Neuronal stem cell (in vitro differentiated cells): ENCODE results near the gene SLC16A3.
A peak's percentile ranks its signal among the peaks of the same experiment; 100 is the strongest.

ENCODE experiments used
- DNase-seq: peaks from one replicate; pipeline ENCODE4 v3.0.0-alpha.2; 2013; ENCODE audit warnings: low spot score
- H2AFZ ChIP-seq: one replicate; pipeline ENCODE4 v1.6.1; 2013; ENCODE audit warnings: mild to moderate bottlenecking, low read length, inconsistent platforms
- H2AK5ac ChIP-seq: 2 replicates; pipeline ENCODE4 v1.6.1; 2013; ENCODE audit warnings: low read depth, mild to moderate bottlenecking, inconsistent platforms, low read length, moderate library complexity, mixed read lengths
- H2BK120ac ChIP-seq: 2 replicates; pipeline ENCODE4 v1.6.1; 2013; ENCODE audit warnings: low read depth, mild to moderate bottlenecking, inconsistent platforms, low read length, moderate library complexity, mixed read lengths
- H2BK12ac ChIP-seq: one replicate; pipeline ENCODE4 v1.6.1; 2013; ENCODE audit warnings: low read length, inconsistent platforms
- H2BK15ac ChIP-seq: 2 replicates; pipeline ENCODE4 v1.6.1; 2013; ENCODE audit warnings: mild to moderate bottlenecking, low read length, inconsistent platforms, mixed read lengths
- H2BK5ac ChIP-seq: one replicate; pipeline ENCODE4 v1.6.1; 2013; ENCODE audit warnings: inconsistent platforms, mild to moderate bottlenecking, low read length, moderate library complexity
- H3K14ac ChIP-seq: one replicate; pipeline ENCODE4 v1.6.1; 2013; ENCODE audit warnings: low read length, inconsistent platforms
- H3K18ac ChIP-seq: 2 replicates; pipeline ENCODE4 v1.6.1; 2013; ENCODE audit warnings: low read length, inconsistent platforms
- H3K23ac ChIP-seq: 2 replicates; pipeline ENCODE4 v1.6.1; 2013; ENCODE audit warnings: low read depth, mild to moderate bottlenecking, mixed read lengths, low read length, inconsistent platforms; ENCODE audit not compliant: poor library complexity
- H3K27ac ChIP-seq: replicated peaks from 3 replicates; pipeline ENCODE4 v1.5.1; 2013; ENCODE audit warnings: low read length, inconsistent platforms
- H3K27me3 ChIP-seq, 3 experiments: 2 replicates each; pipeline ENCODE4 v1.6.1; 2013; ENCODE audit warnings: low read length in 3 of 3, mild to moderate bottlenecking in 2 of 3, inconsistent platforms in 1 of 3, low read depth in 1 of 3, mixed read lengths in 1 of 3, moderate library complexity in 1 of 3; ENCODE audit not compliant: control insufficient read depth in 3 of 3, insufficient read depth in 3 of 3
- H3K36me3 ChIP-seq, 2 donors: replicated peaks in 1 of 2; 2 replicates each; pipeline ENCODE4 v1.6.1; 2013; ENCODE audit warnings: low read length in 2 of 2; ENCODE audit not compliant: control insufficient read depth in 2 of 2, insufficient read depth in 2 of 2
- H3K4ac ChIP-seq: 2 replicates; pipeline ENCODE4 v1.6.1; 2013; ENCODE audit warnings: inconsistent platforms, mild to moderate bottlenecking, low read length, moderate library complexity
- H3K4me1 ChIP-seq, 2 donors: 1 replicate in 1 of 2; 2 replicates in 1 of 2; pipeline ENCODE4 v1.6.1; 2013; ENCODE audit warnings: low read length in 2 of 2, low read depth in 1 of 2; ENCODE audit not compliant: control insufficient read depth in 2 of 2, insufficient read depth in 1 of 2
- H3K4me2 ChIP-seq: one replicate; pipeline ENCODE4 v1.6.1; 2013; ENCODE audit warnings: mild to moderate bottlenecking, low read length, inconsistent platforms; ENCODE audit not compliant: insufficient read depth, poor library complexity, severe bottlenecking
- H3K4me3 ChIP-seq, 2 donors: 2 replicates each; pipeline ENCODE4 v1.5.1; 2013; ENCODE audit warnings: low read length in 2 of 2, mild to moderate bottlenecking in 2 of 2, inconsistent platforms in 1 of 2, moderate library complexity in 1 of 2
- H3K79me1 ChIP-seq: one replicate; pipeline ENCODE4 v1.6.1; 2013; ENCODE audit warnings: low read depth, mild to moderate bottlenecking, inconsistent platforms, low read length, moderate library complexity
- H3K9ac ChIP-seq: one replicate; pipeline ENCODE4 v1.6.1; 2013; ENCODE audit warnings: mild to moderate bottlenecking, low read depth, low read length, inconsistent platforms; ENCODE audit not compliant: poor library complexity
- H3K9me3 ChIP-seq, 2 donors: replicated peaks in 1 of 2; 2 replicates each; pipeline versions ENCODE3 to v1.6.1; 2013; ENCODE audit warnings: low read length in 2 of 2, mild to moderate bottlenecking in 2 of 2, inconsistent platforms in 1 of 2, low read depth in 1 of 2, mixed read lengths in 1 of 2, moderate library complexity in 1 of 2; ENCODE audit not compliant: control insufficient read depth in 2 of 2, insufficient read depth in 1 of 2
- H4K8ac ChIP-seq: one replicate; pipeline ENCODE4 v1.6.1; 2013; ENCODE audit warnings: low read depth, mild to moderate bottlenecking, inconsistent platforms, low read length, moderate library complexity
- H4K91ac ChIP-seq: one replicate; pipeline ENCODE4 v1.6.1; 2013; ENCODE audit warnings: low read length, low read depth, mild to moderate bottlenecking, inconsistent platforms; ENCODE audit not compliant: poor library complexity
- WGBS, 2 donors: extraction: QIAGEN DNeasy Blood & Tissue Kit; methylation state at CpG; one replicate each; pipeline ENCODE4 v1.1.7; 2013; ENCODE audit warnings: missing lambda C conversion rate in 2 of 2, mixed read lengths in 1 of 2; ENCODE audit not compliant: insufficient read length in 2 of 2, insufficient replicate concordance in 1 of 2; ENCODE audit errors: extremely low coverage in 2 of 2; 5-methylcytosine and 5-hydroxymethylcytosine counted together

Gene SLC16A3

DNA sequence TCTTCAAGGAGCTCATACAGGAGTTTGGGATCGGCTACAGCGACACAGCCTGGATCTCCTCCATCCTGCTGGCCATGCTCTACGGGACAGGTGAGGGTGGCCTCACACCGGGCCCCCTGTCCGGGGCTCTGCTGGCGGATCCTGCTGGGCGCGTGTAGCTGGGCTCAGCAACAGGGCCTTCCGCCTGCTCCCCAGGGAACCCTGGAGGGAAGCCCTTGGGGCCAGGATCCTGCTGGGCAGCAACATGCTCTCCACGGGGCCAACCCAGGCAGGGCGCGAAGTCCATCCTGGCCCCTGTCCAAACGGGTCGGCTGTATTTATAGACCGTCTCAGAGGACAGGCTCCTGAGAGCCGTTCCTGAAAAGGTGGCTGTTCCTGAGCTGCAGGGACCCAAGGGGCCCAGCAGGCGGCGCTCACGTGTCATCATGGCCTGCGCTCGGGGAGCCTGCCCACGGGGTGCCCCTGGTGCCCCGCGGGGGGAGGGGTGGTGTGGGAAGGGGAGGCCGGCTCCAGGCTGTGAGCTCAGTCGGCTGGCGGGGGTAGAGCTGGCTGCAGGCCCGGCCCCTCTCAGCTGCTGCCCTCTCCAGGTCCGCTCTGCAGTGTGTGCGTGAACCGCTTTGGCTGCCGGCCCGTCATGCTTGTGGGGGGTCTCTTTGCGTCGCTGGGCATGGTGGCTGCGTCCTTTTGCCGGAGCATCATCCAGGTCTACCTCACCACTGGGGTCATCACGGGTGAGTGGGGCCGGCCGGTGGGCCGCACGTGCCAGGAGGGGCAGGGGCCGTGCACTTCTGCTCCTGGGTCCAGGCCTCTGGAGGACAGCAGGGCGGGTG is 7.5 kb downstream of the SLC16A3 start:
- Histone ChIP-seq H3K23ac (peak overlapping the region; percentile 96), H2BK15ac (peak overlapping the region; percentile 49), H3K9me3 (no peaks in the 10 kb centered on the region), H3K79me1 (peaks cover 8% of the 10 kb centered on the region), H4K8ac (peak overlapping the region; percentile 82), H2BK5ac (peak overlapping the region; percentile 48), H3K27ac (no peak overlapping the region), H3K4me1 (peaks cover 12 to 15% of the 10 kb centered on the region in 2 donors), H3K9ac (peak overlapping the region; percentile 3), H3K4me3 (no peak overlapping the region), H3K4me2 (no peak overlapping the region), H3K4ac (no peak overlapping the region), H2BK120ac (peak overlapping the region; percentile 18), H3K18ac (peak overlapping the region; percentile 91), H3K36me3 (peaks cover 14 to 32% of the 10 kb centered on the region in 2 donors), H2AK5ac (peak overlapping the region; percentile 1), H3K14ac (no peak overlapping the region), H4K91ac (no peak overlapping the region), H2AFZ (no peak overlapping the region), H3K27me3 (peaks cover 0 to 8% (median 0%) of the 10 kb centered on the region in 3 experiments), H2BK12ac (peak overlapping the region; percentile 90)
- WGBS, 2 donors, result no CpG with 5 or more reads among the region's 44 CpGs
- DNase-seq, result peak; percentile 68

GRCh38 chr17:82237083-82237745 is 8.4 kb downstream of the SLC16A3 start:
- Histone ChIP-seq H2AFZ (no peak overlapping the region), H3K79me1 (peaks cover 8% of the 10 kb centered on the region), H2BK120ac (no peak overlapping the region), H3K27ac (no peak overlapping the region), H2BK5ac (peak overlapping the region; percentile 75), H3K14ac (no peak overlapping the region), H2AK5ac (peak overlapping the region; percentile 1), H3K4me1 (peaks cover 6 to 9% of the 10 kb centered on the region in 2 donors), H3K18ac (peak overlapping the region; percentile 91), H3K9me3 (no peaks in the 10 kb centered on the region), H3K27me3 (peaks cover 0 to 2% (median 0%) of the 10 kb centered on the region in 3 experiments), H3K9ac (peak overlapping the region; percentile 63), H3K36me3 (peaks cover 14 to 39% of the 10 kb centered on the region in 2 donors), H2BK15ac (peak overlapping the region; percentile 49), H3K4ac (no peak overlapping the region), H4K91ac (no peak overlapping the region), H2BK12ac (peak overlapping the region; percentile 90), H3K4me2 (no peak overlapping the region), H4K8ac (no peak overlapping the region), H3K4me3 (no peak overlapping the region), H3K23ac (peak overlapping the region; percentile 96)
- no peak for DNase-seq
- no CpG with 5 or more reads among the region's 59 CpGs for WGBS, 2 donors

DNA sequence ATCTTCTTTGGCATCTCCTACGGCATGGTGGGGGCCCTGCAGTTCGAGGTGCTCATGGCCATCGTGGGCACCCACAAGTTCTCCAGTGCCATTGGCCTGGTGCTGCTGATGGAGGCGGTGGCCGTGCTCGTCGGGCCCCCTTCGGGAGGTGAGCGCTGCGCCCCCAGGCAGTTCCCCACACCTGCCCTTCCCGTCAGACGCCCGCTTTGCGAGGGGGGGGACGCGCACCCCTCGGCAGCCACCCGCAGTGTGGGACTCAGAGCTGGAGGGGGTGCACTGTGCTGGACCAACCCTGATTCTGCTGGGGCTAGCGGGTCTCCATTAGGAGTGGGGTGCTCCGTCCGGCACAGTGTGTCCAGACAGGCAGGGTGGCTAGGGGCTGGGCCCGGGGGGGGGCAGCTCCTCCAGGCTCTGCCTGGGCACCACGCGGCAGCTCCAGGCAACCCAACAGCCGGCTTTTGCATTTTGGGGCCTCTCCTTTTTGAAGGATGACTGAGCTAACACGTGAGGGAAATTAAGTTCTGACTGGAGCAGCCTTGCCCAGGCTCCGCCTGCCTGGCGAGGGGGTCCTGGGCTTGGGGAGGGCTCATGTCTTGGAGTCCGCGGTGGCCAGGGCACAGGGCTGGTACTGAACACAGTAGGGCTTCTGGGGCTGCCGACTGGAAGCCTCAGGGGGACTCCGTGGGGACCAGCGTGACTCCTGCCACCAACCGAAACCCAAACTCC is 9.1 kb downstream of the SLC16A3 start:
- H3K27ac ChIP-seq, result no peak overlapping the region
- peaks cover 17 to 46% of the 10 kb centered on the region in 2 donors for H3K36me3 ChIP-seq
- no peak overlapping the region for H2BK12ac ChIP-seq
- no CpG with 5 or more reads among the region's 34 CpGs for WGBS, 2 donors
- H3K14ac ChIP-seq, result no peak overlapping the region
- no peak overlapping the region for H3K4ac ChIP-seq
- H3K4me3 ChIP-seq, result no peak overlapping the region
- H3K4me2 ChIP-seq, result no peak overlapping the region
- H4K8ac ChIP-seq, result peak overlapping the region; percentile 65
- no peak for DNase-seq
- H3K18ac ChIP-seq, result peak overlapping the region; percentile 57
- H3K4me1 ChIP-seq, result peaks cover 3 to 7% of the 10 kb centered on the region in 2 donors
- H2BK5ac ChIP-seq, result peak overlapping the region; percentile 75
- peak overlapping the region; percentile 4 for H3K9ac ChIP-seq
- no peaks in the 10 kb centered on the region for H3K27me3 ChIP-seq
- H3K23ac ChIP-seq, result peak overlapping the region; percentile 98
- H2BK15ac ChIP-seq, result no peak overlapping the region
- no peak overlapping the region for H2BK120ac ChIP-seq
- H2AK5ac ChIP-seq, result peak overlapping the region; percentile 46
- peaks cover 8% of the 10 kb centered on the region for H3K79me1 ChIP-seq
- no peak overlapping the region for H2AFZ ChIP-seq
- no peak overlapping the region for H4K91ac ChIP-seq
- H3K9me3 ChIP-seq, result no peaks in the 10 kb centered on the region
